Panc1 (cell line): ENCODE measurements around the gene SMIM35. TPM values are rescaled to one million over a fixed set of nuclear protein-coding genes. Genes with fewer than 3 reads are reported as not detected.

Experiments
- ATAC-seq: fragments of 200-7000 bp; cut with Tn5 transposase; 2 replicates; pipeline ENCODE4 v1.9.1; 2020; ENCODE audit warnings: mild to moderate bottlenecking, moderate library complexity
- BruUV-seq: library from RNA; stranded (reverse); fragments of 400-500 nt; replicated peaks from 2 replicates; lab custom pipeline; 2021; lab: Mats Ljungman, UMichigan
- CTCF ChIA-PET: fragments of 300-600 bp; sonication (Branson Sonifier 250); formaldehyde crosslinking; loops from one replicate; lab custom pipeline; 2022; ENCODE audit warnings: antibody characterized with exemption; lab: Charles Lee
- POLR2A ChIA-PET: fragments of 300-600 bp; sonication (Branson Sonifier 250); formaldehyde crosslinking; loops from one replicate; lab custom pipeline; 2022; ENCODE audit warnings: antibody characterized with exemption; lab: Charles Lee
- DNase-seq: peaks from one replicate; pipeline ENCODE4 v3.0.0-alpha.2; 2010; ENCODE audit warnings: low read depth, low spot score
- H3K27ac ChIP-seq: 2 replicates; pipeline ENCODE4 v1.5.1; 2011; ENCODE audit warnings: mild to moderate bottlenecking, low read length, inconsistent platforms
- H3K27me3 ChIP-seq: fragments of 200-500 bp; sonication (Bioruptor generic); 2 replicates; pipeline ENCODE4 v1.6.0; 2014; ENCODE audit warnings: low read length, inconsistent platforms; ENCODE audit not compliant: control insufficient read depth, insufficient read depth
- H3K36me3 ChIP-seq: fragments of 200-500 bp; sonication (Bioruptor generic); 2 replicates; pipeline ENCODE4 v1.5.1; 2014; ENCODE audit warnings: inconsistent platforms, mild to moderate bottlenecking, low read length, moderate library complexity; ENCODE audit not compliant: control insufficient read depth, insufficient read depth
- H3K4me1 ChIP-seq: 2 replicates; pipeline ENCODE4 v1.5.1; 2011; ENCODE audit warnings: inconsistent platforms, mild to moderate bottlenecking, low read length, moderate library complexity; ENCODE audit not compliant: control insufficient read depth, insufficient read depth
- H3K4me3 ChIP-seq, 2 experiments: 2 replicates each; pipeline ENCODE4 v1.5.1; 2011 to 2012; ENCODE audit warnings: low read depth in 2 of 2, low read length in 2 of 2, mild to moderate bottlenecking in 2 of 2, inconsistent platforms in 1 of 2, moderate library complexity in 1 of 2
- H3K9me3 ChIP-seq: fragments of 200-500 bp; sonication (Bioruptor generic); 2 replicates; pipeline ENCODE4 v1.5.1; 2014; ENCODE audit warnings: low read depth, mild to moderate bottlenecking, inconsistent platforms, low read length, moderate library complexity; ENCODE audit not compliant: control insufficient read depth, insufficient read depth
- CTCF ChIP-seq: fragments of 450-650 bp; IDR thresholded peaks from 2 replicates; pipeline ENCODE4 v1.5.1; 2017; ENCODE audit warnings: mild to moderate bottlenecking
- POLR2AphosphoS5 ChIP-seq: IDR thresholded peaks from 2 replicates; pipeline ENCODE4 v1.6.1; 2012; ENCODE audit warnings: mild to moderate bottlenecking, low read depth, low read length, moderate library complexity
- REST ChIP-seq, 2 experiments: IDR thresholded peaks; 2 replicates each; pipeline ENCODE4 v1.6.1; 2011 to 2012; ENCODE audit warnings: low read depth in 2 of 2, control low read depth in 1 of 2, low read length in 1 of 2, mild to moderate bottlenecking in 1 of 2, moderate library complexity in 1 of 2; ENCODE audit not compliant: insufficient read depth in 1 of 2
- SIN3A ChIP-seq: IDR thresholded peaks from 2 replicates; pipeline ENCODE4 v1.6.1; 2012; ENCODE audit warnings: low read depth, mild to moderate bottlenecking, low read length, moderate library complexity, borderline replicate concordance; ENCODE audit not compliant: insufficient read depth
- TCF7L2 ChIP-seq: IDR thresholded peaks from 2 replicates; pipeline ENCODE4 v1.6.1; 2011; ENCODE audit warnings: mild to moderate bottlenecking, low read depth, low read length, inconsistent platforms
- in situ Hi-C: cut with HindIII; loops from 2 replicates; pipeline ENCODE4 v1.10.0; 2016; ENCODE audit warnings: low sequenced_read_pairs, low pct_unique_long_range_greater_than_20kb
- intact Hi-C: fragments of 100-400 bp; cut with micrococcal nuclease; formaldehyde crosslinking; loops from one replicate; pipeline ENCODE4 v1.10.0; 2022; ENCODE audit not compliant: unreplicated experiment
- total RNA-seq: library from RNA; stranded (reverse); gene quantifications from one replicate; pipeline ENCODE4 v1.2.1, GENCODE V29; 2021; ENCODE audit not compliant: unreplicated experiment

Gene SMIM35
- total RNA-seq, 1 experiment from 2014 or later, result not detected

GRCh38 chr11:118129471-118130172, 42.9 kb upstream of the SMIM35 start:
- Histone ChIP-seq H3K4me1 (no peaks in the 10 kb centered on the region), H3K9me3 (no peaks in the 10 kb centered on the region), H3K4me3 (no peak overlapping the region), H3K27me3 (peaks cover 2% of the 10 kb centered on the region; the same call in 1 of the 2 replicates), H3K36me3 (no peaks in the 10 kb centered on the region), H3K27ac (no peak overlapping the region)
- no peak for ATAC-seq
- intact Hi-C loops, result no loop called here
- DNase-seq, result no peak
- TF ChIP-seq POLR2AphosphoS5 (no peak), CTCF (no peak), REST (IDR thresholded peaks at IDR 0.05; ENCODE audit: insufficient read depth in 1 of 2, low read depth in 2 of 2, low read length in 1 of 2) (no peak), TCF7L2 (no peak), SIN3A (no peak)
- POLR2A ChIA-PET, result no interaction called here
- BruUV-seq, result no TSS peak
- CTCF ChIA-PET, result interaction anchor here (0.7 kb wide), 2 partner anchors 106 to 320 kb away, joined by 3 to 4 read pairs; no protein-coding TSS in a partner anchor
- in situ Hi-C loops, result no loop called here

- no peak for ATAC-seq
- Histone ChIP-seq H3K9me3 (no peaks in the 10 kb centered on the region), H3K27me3 (peaks cover 2% of the 10 kb centered on the region; the same call in 1 of the 2 replicates), H3K27ac (no peak overlapping the region), H3K4me1 (no peaks in the 10 kb centered on the region), H3K36me3 (no peaks in the 10 kb centered on the region), H3K4me3 (no peak overlapping the region)
- intact Hi-C loops, result no loop called here
- ChIA-PET POLR2A (no interaction called here), CTCF (interaction anchor here (0.6 kb wide), 1 partner anchor 69 kb away, joined by 3 read pairs; no protein-coding TSS in a partner anchor)
- TF ChIP-seq SIN3A (no peak), TCF7L2 (no peak), REST (IDR thresholded peaks at IDR 0.05; ENCODE audit: insufficient read depth in 1 of 2, low read depth in 2 of 2, low read length in 1 of 2) (no peak), CTCF (no peak), POLR2AphosphoS5 (no peak)
- no TSS peak for BruUV-seq
- in situ Hi-C loops, result no loop called here
- DNase-seq, result no peak
These were observed 42.1 kb upstream of the SMIM35 start for GRCh38 chr11:118128721-118129470.
